ENCODE results near the gene FER1L5.

DNA sequence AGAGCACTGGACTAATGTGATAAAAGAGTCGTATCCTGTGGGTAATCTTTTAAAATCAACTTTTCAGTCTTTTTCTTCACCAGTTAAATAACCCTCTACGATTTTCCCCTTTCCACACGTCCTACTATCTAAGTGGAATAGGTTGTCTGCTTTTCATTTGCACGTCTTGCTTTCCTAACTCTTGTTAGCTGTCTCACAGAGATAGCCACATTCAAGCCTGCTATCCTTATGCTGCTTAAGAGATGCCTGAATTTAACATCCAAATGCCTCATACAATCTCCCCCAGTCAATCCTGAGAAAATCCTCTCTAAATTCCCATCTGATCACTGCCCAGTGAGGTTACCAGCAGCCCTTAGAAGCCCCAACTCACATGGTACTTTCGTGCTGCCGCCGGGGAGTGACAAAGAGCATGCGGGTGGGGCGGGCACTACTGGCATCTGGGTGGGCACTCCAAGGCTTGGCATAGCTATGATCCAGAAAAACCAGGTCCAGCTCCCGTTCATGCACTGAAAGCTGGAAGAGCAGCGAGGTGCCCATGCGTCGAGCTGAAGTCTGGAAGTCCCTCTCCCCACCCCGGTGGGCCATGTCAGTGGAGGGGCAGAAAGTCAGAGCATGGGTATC, 5.9 kb upstream of the FER1L5 start:
- no peak for TF ChIP-seq CTCF (IDR thresholded peaks at IDR 0.05; ENCODE audit: extremely low read depth in 1 of 2, insufficient read depth in 1 of 2, low read depth in 1 of 2, low read length in 2 of 2)
- no peak for TF ChIP-seq POLR2A (IDR thresholded peaks at IDR 0.05; ENCODE audit: low read depth, low read length)
- TF ChIP-seq JUN (IDR thresholded peaks at IDR 0.05; ENCODE audit: borderline replicate concordance, insufficient read depth, insufficient read length, low read depth) = no peak
- TF ChIP-seq GATA2 (IDR thresholded peaks at IDR 0.05; ENCODE audit: insufficient read depth, insufficient read length, low read depth, low read length) = no peak

Measured in endothelial cell of umbilical vein (primary cell).